Muscle of leg (tissue), 11 donors: ENCODE results near the gene CROT. TPM values are rescaled to one million over a fixed set of nuclear protein-coding genes. Genes with fewer than 3 reads are reported as not detected.

ENCODE experiments used
- DNase-seq: peaks from one replicate; pipeline ENCODE4 v3.0.0; 2013
- H3K27ac ChIP-seq: one replicate; pipeline ENCODE4 v1.5.1; 2013; ENCODE audit warnings: mild to moderate bottlenecking, low read length, control low read depth
- H3K27me3 ChIP-seq: one replicate; pipeline ENCODE4 v1.6.1; 2013; ENCODE audit warnings: low read length; ENCODE audit not compliant: control insufficient read depth, insufficient read depth
- H3K36me3 ChIP-seq: one replicate; pipeline ENCODE4 v1.6.1; 2013; ENCODE audit warnings: low read length; ENCODE audit not compliant: control insufficient read depth, insufficient read depth
- H3K4me1 ChIP-seq: one replicate; pipeline ENCODE4 v1.6.1; 2013; ENCODE audit warnings: low read length; ENCODE audit not compliant: control insufficient read depth, insufficient read depth
- H3K4me3 ChIP-seq: one replicate; pipeline ENCODE4 v1.5.1; 2013; ENCODE audit warnings: low read length, control low read depth
- H3K9me3 ChIP-seq: replicated peaks from 2 replicates; pipeline ENCODE4 v1.6.1; 2013; ENCODE audit warnings: low read depth, low read length; ENCODE audit not compliant: control insufficient read depth
- WGBS: methylation state at CpG from one replicate; pipeline ENCODE4 v1.1.5; 2013; ENCODE audit warnings: missing lambda C conversion rate; ENCODE audit not compliant: insufficient coverage; 5-methylcytosine and 5-hydroxymethylcytosine counted together
- polyA plus RNA-seq, 8 donors: library from polyadenylated mRNA; unstranded; fragments of 120-200 nt; gene quantifications; one replicate each; pipeline versions ENCODE4 v1.2.1 to v1.2.3, GENCODE V29; 2013; ENCODE audit warnings: inconsistent platforms in 1 of 8, low replicate concordance in 1 of 8; ENCODE audit not compliant: insufficient read length in 8 of 8, insufficient read depth in 1 of 8
- total RNA-seq: library from RNA; stranded (reverse); fragments of 120-200 nt; gene quantifications from one replicate; pipeline ENCODE4 v1.2.4, GENCODE V29; 2013

CROT gene
- total and polyA plus RNA-seq, 9 donors, result 7.3 to 14.7 (median 9.5) TPM

DNA sequence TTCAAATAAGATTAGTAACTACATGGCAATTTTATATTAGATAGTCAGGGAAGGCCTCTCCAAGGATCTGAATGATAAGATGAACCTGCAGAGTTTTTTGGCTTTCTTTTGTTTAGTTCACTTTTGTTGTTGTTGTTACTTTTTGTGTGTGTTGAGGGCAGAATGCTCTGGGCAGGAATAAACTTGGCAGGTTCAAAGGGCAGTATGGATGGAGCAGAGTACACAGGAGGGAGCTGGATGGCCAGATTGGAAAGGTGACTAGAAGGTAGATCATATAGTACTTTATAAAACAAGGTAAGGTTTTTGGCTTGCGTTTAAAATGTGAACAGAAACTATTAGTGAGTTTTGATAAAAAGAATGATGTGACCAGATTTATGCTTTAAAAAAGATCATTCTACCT, 17.9 kb downstream of the CROT start:
- Histone ChIP-seq H3K27ac (no peak overlapping the region), H3K27me3 (no peaks in the 10 kb centered on the region), H3K4me3 (no peak overlapping the region), H3K9me3 (no peaks in the 10 kb centered on the region), H3K36me3 (peaks cover 3% of the 10 kb centered on the region), H3K4me1 (no peaks in the 10 kb centered on the region)
- no peak for DNase-seq
- no CpG with 5 or more reads among the region's 1 CpG for WGBS

DNA sequence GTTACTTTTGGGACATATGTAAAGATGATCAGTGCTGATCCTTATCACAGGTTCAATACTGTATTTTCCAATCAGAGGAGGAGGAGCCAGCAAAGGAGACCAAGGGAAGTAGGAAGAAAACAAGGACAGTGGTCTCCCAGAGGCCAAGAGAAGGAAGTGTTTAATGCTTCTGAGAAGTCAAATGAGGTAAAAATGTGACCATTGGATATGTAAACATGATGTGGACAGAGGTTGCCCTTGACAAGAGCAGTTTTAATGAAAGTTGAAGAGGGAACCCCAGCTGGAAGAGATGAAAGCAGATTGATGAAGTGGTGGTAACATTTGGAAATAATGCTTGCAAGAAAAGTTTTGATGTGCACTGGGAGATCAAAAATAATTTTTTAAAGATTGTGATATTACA, 18.8 kb downstream of the CROT start:
- no peaks in the 10 kb centered on the region for H3K27me3 ChIP-seq
- no peak overlapping the region for H3K27ac ChIP-seq
- no peaks in the 10 kb centered on the region for H3K9me3 ChIP-seq
- H3K36me3 ChIP-seq, result peaks cover 3% of the 10 kb centered on the region
- DNase-seq, result no peak
- H3K4me1 ChIP-seq, result no peaks in the 10 kb centered on the region
- no peak overlapping the region for H3K4me3 ChIP-seq

DNA sequence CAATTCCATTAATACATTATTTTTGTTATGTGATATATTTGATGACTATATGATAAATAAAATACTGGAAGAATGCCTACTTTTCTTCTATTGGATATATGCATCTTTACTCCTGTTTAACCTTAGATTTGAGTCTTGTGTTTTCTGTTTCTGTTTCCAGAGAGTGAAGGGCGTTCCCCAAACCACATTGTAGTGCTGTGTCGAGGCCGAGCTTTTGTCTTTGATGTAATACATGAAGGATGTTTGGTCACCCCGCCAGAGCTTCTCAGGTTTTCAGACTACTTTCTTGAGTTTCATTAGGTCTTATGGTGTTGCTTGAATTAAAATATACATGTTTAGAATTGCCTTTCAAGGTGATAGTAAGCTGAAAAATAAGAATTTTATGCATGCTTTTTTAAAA, 23.8 kb downstream of the CROT start:
- no peak overlapping the region for H3K27ac ChIP-seq
- peaks cover 3% of the 10 kb centered on the region for H3K36me3 ChIP-seq
- no peak overlapping the region for H3K4me3 ChIP-seq
- no peaks in the 10 kb centered on the region for H3K9me3 ChIP-seq
- H3K27me3 ChIP-seq, result no peaks in the 10 kb centered on the region
- no CpG with 5 or more reads among the region's 4 CpGs for WGBS
- no peak for DNase-seq
- H3K4me1 ChIP-seq, result no peaks in the 10 kb centered on the region

DNA sequence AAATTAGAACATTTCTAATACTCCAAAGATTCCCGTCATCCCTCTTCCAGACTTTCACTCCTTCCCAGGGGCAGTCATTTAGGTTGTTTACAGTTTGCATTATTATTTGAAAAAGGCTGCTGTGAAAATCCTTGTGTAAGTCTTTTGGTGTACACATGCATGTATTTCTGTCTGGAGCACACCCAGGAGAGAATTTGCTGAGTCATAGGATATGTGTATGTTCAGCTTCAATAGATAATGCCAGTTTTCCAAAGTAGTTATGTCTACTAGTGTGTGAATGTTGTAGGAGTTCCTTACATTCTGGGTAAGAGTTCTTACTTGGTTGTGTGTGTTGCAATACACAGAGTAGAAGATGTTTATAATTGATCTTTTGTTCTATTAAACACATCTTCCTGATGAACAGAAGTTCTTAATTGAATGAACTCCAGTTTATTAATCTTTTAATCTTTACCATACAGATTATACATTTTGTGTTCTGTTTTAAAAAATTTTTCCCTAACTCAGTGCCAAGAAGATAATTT, 25.3 kb downstream of the CROT start:
- H3K36me3 ChIP-seq, result peaks cover 3% of the 10 kb centered on the region
- WGBS, result no CpG with 5 or more reads among the region's 1 CpG
- peak; percentile 3 for DNase-seq
- H3K4me1 ChIP-seq, result no peaks in the 10 kb centered on the region
- H3K9me3 ChIP-seq, result no peaks in the 10 kb centered on the region
- no peak overlapping the region for H3K4me3 ChIP-seq
- no peak overlapping the region for H3K27ac ChIP-seq
- no peaks in the 10 kb centered on the region for H3K27me3 ChIP-seq

DNA sequence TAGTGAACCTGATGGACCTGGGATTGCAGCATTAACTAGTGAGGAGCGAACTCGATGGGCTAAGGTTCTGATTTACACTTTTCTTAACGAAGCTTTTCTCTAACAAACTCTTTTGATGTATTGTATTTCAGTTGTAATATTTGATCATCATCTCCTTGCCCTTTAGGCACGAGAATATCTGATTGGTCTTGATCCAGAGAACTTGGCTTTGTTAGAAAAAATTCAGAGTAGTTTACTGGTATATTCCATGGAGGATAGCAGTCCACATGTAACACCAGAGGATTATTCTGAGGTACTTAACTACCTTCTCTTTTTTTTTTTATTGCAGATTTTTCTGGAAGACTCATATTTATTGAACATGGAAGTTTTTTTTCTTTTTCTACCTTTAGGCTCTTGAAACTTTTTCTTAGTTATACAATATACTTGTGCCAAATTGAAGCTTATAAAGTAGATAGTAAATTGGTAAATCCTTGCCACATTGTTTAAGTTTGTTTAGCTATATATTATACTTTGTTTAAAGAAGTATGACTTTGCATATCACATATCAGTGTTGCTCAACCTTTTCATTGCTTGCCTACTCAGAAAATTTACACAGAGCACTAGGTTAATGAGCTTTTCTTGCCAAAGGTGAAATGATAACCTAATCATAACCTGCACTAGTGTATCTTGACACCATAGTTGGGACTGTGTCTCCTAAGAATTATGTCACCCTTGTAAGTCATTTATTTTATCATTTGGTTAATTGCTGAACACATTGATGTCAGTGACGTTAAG, 30.4 kb downstream of the CROT start:
- Histone ChIP-seq H3K36me3 (no peaks in the 10 kb centered on the region), H3K27ac (no peak overlapping the region), H3K4me1 (no peaks in the 10 kb centered on the region), H3K27me3 (no peaks in the 10 kb centered on the region), H3K9me3 (no peaks in the 10 kb centered on the region), H3K4me3 (no peak overlapping the region)
- WGBS, result no CpG with 5 or more reads among the region's 5 CpGs
- DNase-seq, result no peak

DNA sequence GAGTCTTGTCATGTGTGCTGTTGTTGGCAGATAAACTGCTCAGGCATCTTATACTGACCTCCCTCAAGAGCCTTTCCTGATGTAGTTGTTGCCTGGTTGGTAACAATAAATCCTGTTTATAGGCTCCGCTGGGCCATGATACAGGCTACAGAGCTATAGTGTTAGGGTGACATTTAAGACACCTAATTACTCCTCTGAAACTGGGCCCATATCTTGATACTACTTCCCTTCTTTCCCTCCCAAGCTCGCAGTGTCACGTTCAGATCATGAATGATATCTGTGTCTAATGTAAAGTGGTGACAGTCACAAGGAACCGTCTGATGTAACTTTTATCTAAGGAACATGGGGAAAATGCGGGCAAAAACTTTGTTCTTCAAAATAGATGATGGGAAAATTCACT, 35.4 kb downstream of the CROT start:
- no CpG with 5 or more reads among the region's 5 CpGs for WGBS
- Histone ChIP-seq H3K36me3 (no peaks in the 10 kb centered on the region), H3K27me3 (no peaks in the 10 kb centered on the region), H3K9me3 (no peaks in the 10 kb centered on the region), H3K27ac (no peak overlapping the region), H3K4me3 (no peak overlapping the region), H3K4me1 (no peaks in the 10 kb centered on the region)
- DNase-seq, result no peak

DNA sequence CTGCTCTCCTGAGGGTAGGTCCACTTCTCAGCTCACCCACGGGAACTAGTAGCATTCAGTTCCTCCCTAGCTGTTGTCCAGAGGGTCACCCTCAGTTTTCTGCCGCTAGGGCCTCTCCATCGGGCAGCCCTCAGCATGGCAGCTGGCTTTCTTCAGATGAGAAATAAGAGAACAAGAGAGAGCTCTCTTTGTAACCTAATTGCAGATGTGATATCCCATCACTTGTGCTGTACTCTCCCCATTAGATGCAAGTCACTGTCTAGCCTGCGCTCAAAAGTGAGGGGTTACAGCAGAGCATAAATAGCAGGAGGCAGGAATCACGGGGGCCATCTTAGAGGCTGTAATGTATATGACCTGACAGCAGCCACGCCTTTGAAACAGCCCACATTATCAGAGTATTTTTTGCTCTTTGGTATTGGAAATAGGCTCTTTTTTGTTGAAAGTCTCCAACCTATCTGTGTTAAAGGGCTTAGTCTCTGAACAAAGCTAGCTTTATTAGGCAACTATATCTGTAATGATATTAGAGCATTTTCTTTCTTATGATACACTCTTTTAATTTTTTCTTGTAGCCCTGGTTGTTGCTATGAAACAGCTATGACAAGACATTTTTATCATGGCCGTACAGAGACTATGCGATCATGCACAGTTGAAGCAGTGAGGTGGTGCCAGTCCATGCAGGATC, 45.7 kb downstream of the CROT start:
- Histone ChIP-seq H3K36me3 (peaks cover 8% of the 10 kb centered on the region), H3K27me3 (no peaks in the 10 kb centered on the region), H3K4me3 (no peak overlapping the region), H3K4me1 (no peaks in the 10 kb centered on the region), H3K27ac (no peak overlapping the region), H3K9me3 (peaks cover 2% of the 10 kb centered on the region)
- no peak for DNase-seq
- WGBS, result 84% methylated on average over 5 of the region's 8 CpGs

DNA sequence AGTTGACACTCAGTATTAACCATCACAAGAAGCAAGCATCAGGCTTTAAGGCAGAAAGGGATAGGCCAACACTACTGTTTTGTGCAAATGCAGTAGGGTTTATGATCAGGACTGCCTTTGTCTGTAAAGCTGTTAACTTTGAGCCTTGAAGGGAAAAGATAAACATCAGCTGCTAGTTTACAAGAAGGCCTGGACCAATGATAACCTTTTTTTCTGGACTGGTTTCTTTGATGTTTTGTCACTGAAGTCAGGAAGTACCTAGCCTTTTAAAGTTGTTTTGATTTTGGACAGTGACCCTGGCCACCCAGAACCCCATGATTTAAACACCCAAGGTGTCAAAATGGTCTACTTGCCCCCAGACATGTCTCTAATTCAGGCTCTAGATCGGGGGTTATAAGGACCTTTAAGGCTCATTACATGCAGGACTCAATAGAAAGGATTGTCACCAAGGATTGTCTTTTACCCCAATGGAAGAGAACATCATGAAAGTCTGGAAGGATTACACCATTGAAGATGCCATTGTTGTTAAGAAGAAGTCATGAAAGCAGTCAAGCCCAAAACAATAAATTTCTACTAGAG, 50.1 kb downstream of the CROT start:
- WGBS, result no CpG with 5 or more reads among the region's 1 CpG
- H3K36me3 ChIP-seq, result peaks cover 3% of the 10 kb centered on the region

DNA sequence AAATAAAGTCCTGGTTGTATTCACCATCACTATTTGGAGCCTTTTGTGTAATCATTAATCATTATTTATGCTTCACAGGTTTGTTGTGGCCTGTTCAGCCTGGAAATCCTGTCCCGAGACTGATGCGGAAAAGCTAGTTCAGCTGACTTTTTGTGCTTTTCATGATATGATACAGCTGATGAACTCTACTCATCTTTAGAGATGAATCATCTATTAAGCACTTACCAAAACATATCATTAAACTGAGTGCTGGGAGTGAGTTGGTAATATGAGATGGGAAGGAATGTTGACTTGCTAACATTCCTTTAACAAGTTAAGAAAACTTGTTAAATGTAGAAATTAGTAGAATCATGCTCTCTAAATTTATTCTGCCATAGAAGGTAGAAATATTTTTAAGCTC, 53.0 kb downstream of the CROT start:
- Histone ChIP-seq H3K27ac (no peak overlapping the region), H3K4me3 (no peak overlapping the region), H3K36me3 (peaks cover 3% of the 10 kb centered on the region), H3K4me1 (no peaks in the 10 kb centered on the region), H3K9me3 (no peaks in the 10 kb centered on the region), H3K27me3 (no peaks in the 10 kb centered on the region)
- no CpG with 5 or more reads among the region's 2 CpGs for WGBS
- DNase-seq, result no peak

More for the DNA sequence above, 50.1 kb downstream of the CROT start:
- no peak for DNase-seq
- Histone ChIP-seq H3K9me3 (no peaks in the 10 kb centered on the region), H3K27me3 (no peaks in the 10 kb centered on the region), H3K27ac (no peak overlapping the region), H3K4me1 (no peaks in the 10 kb centered on the region), H3K4me3 (no peak overlapping the region)

DNA sequence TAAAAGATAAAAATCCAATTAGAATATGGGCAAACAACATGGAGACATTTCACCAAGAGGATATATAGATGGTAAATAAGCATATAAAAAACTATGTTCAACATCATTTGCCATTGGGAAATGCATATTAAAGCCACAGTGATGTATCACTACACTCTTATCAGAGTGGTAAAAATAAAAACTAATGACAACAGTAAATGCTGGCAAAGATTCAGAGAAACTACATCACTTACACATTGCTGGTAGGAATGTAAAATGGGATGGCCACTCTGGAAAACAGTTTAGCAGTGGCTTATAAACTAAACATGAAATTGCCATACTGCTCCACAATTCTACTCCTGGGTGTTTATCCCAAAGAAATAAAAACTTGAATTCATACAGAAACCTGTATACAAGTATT, 59.2 kb downstream of the CROT start:
- H3K27me3 ChIP-seq, result no peaks in the 10 kb centered on the region
- no peak overlapping the region for H3K27ac ChIP-seq
- H3K4me3 ChIP-seq, result no peak overlapping the region
- no peaks in the 10 kb centered on the region for H3K9me3 ChIP-seq
- DNase-seq, result no peak
- no peaks in the 10 kb centered on the region for H3K4me1 ChIP-seq
- H3K36me3 ChIP-seq, result no peaks in the 10 kb centered on the region
